GM12892 (cell line): ENCODE results near the gene RBM19.

Experiments used
- DNase-seq: peaks from one replicate; pipeline ENCODE4 v3.0.0; 2011; ENCODE audit not compliant: insufficient read length
- FAIRE-seq: peaks from 2 replicates; lab custom pipeline; 2011; peaks lifted over from hg19 to GRCh38; lab: Jason Lieb, UNC
- POLR2A ChIP-seq: IDR thresholded peaks from 2 replicates; pipeline ENCODE4 v1.6.1; 2011; ENCODE audit warnings: low read depth, low read length, control low read depth
- POLR2AphosphoS5 ChIP-seq: IDR thresholded peaks from 2 replicates; pipeline ENCODE4 v1.6.1; 2011; ENCODE audit warnings: low read depth, low read length, control low read depth
- TAF1 ChIP-seq: IDR thresholded peaks from 2 replicates; pipeline ENCODE4 v1.6.1; 2011; ENCODE audit warnings: low read depth, mild to moderate bottlenecking, control low read depth, low read length, borderline replicate concordance

RBM19 gene

DNA sequence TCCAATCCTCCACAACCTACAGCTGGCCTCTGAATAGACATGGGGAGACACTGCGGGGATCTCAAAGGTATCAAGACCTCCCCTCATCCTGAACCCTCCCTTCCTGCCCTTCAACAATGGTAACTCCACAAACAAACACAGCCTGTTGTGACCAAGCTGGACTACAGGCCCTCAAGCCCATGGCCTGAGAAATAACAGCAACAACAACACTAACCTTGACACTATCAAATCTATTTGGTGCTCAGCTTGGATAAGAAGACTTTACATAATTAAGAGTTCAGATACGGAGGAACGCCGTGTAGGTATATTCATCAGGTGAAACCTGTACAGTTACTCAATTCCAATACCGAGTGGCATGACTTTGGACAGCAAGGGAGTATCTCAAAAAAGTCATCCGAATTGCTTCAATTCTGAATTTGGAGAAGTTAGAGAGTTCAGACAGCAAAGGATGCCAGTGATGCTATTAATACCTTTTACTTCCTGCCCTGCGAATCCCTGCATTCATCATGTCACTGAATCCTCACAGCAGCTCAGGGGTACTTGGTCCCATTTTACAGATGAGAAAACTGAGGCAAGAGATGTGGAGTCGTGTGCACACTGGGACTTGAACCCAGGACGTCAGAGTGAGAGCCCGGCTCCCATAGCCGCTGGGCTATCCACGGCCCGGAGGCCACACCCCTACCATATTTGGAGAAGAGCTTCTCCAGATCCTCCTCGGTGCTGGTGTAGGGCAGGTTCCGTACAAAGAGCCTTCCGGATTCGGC, 17.8 kb downstream of the RBM19 start:
- DNase-seq: no peak
- no peak for TF ChIP-seq POLR2AphosphoS5
- TF ChIP-seq POLR2A: no peak
- TF ChIP-seq TAF1: no peak
- FAIRE-seq: no peak

DNA sequence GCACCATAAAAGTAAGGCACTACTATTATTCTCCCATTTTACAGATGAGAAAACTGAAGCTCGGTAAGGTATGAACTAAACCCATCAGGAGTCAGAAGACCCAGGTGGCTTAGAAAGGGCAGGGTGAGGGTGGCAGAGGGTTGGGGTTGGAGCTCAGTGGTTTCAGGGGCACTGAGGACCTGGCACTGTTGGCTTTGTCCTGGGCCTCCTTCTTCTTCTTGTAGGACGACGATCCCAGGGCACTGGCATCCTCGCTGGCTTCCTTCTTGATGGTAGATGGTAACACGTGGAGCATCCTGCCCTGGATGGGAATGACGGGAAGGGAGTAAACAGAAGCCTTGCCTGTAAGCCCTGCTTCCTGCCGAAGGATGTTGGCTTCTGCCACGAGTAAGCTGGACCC, 19.9 kb downstream of the RBM19 start:
- DNase-seq (no peak), FAIRE-seq (no peak)
- TF ChIP-seq POLR2AphosphoS5: no peak
- TF ChIP-seq TAF1: no peak
- no peak for TF ChIP-seq POLR2A

DNA sequence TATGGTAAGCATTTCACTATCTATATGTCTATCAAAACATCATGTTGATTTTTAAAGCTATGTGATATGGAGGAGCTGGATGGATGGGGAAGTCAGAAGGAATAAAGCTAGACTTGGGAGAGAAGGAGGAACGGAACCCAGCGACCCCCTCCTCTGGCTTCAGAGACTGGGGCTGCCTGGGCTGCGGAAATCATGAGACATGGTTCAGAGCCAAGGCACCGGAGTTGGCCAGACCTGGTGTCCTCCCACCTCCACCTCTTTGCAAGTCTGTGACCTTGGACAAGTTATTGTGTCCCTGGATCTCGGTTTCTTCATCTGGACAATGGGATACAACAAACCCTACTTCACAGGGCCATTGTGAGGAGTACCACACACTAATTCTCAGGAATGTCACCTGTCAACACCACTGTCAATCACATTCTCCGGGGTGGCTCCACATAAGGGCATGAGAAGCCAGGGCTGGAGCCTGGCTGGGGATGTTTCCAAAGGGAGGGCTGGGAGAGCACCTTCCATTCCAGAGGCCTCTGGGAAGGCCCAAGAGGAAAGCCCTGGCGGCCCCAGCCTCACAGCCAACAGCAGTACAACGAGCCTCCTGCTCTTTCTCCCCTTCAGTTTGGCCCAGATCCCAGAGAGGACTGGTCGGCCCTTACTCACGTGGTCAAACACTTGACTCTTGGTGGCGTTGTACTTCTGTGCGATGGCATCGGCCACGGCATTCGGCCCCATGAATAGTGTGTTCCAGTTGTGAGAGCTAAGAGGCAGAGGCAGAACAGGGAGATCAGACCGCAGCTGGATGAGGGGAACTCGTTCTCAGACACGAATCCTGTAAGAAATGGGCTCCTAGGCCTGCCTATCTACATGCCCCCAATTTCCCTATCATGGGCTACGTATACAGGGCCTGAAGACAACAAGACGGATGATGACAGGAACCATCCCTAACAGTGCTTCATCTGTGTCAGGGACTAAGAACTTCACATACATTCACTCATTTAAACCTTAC, 20.7 kb downstream of the RBM19 start:
- TF ChIP-seq POLR2A (no peak), TAF1 (no peak), POLR2AphosphoS5 (no peak)
- no peak for FAIRE-seq
- no peak for DNase-seq

DNA sequence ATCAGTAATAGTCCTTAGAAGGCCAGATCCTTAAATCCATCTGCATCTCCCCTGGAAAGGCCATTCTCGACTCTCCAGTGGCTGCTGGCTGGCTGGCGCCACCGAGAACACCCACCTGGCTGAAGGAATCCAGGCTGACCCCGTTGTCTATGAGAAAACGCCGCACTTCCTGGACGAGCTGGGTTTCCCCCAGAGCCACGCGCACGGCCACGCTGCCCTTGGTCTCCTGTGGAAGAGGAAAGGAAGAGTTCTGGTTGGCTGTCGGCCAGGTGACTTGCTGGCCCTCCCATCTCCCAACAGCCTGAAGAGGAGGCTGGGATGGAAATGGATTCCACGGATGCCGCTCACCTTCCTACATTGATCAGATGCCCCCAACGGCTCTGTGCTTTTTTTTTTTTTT, 23.9 kb downstream of the RBM19 start:
- TF ChIP-seq TAF1 (no peak), POLR2AphosphoS5 (no peak), POLR2A (no peak)
- FAIRE-seq: no peak
- DNase-seq: no peak

DNA sequence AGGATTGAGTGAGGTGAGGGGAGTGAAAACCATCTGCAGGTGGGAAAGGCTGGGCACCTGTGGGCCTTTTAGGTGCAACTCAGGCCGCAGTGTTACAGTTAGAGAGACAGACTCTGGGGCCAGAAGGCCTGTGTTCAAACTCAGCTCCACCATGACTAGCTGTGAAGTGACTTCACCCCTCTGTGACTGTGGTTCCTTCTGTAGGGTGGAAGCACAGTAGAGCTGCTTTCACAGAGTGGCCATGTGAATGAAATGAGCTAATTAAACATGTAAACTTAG, 25.0 kb downstream of the RBM19 start:
- no peak for DNase-seq
- FAIRE-seq: no peak
- no peak for TF ChIP-seq TAF1
- TF ChIP-seq POLR2A: no peak
- TF ChIP-seq POLR2AphosphoS5: no peak

DNA sequence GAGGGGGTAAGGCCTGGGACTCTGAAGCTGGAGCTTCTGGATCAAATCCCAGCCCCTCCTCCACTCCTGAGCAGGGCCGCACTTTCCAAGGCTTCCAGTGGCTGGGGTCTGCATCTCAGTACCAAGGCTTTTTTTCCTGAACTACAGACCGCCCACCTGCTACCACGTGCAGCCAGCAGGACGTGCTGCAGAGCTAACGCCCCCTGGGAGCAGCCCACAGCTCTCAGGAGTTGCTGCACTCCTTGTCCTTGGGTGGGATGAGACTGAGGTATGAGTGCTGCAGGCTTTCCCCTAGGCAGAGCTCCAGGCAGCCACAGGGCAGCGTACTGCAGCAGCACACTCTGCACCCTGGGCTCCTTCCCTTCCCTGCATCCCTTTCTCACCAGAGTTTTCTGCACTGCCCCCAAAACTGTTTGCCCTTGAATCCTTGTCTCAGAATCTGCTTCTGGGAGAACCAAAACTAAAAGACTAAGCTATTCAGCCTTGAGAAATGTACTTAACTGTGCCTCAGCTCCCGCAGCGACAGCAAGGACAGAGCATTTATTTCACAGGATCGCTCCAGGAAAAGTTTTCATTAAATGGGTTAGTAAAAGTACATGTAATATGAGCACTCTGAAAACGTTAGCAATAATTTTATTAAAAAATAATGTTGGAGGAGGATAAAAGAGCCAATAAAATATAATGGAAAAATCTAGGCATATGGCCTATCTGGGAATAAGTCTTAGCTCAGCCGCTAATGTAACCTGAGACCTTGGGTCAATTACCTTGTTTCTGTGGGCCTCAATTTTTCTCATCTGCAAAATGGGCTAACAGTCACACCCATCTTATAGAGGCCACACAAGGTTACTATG, 25.5 kb downstream of the RBM19 start:
- TF ChIP-seq TAF1 (no peak), POLR2A (no peak), POLR2AphosphoS5 (no peak)

DNA sequence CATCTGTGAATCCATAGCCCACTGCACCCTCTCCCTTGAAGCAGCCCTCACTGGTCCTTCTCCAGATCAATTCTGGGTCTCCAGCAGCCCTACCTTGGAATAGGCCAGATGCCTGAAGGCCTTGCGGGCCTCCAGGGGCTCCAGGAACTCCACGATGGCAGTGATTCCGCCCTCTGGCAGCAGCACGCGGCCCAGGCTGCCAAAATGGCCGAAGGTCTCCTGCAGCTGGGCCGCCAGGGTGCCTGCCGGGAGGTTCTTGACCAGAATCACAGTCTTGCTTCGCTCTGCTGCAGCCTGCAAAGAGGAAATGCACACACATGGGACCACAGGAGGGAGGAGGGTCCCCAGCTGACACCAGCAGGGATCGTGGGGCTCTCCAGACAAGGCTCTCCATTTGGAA, 26.3 kb downstream of the RBM19 start:
- no peak for TF ChIP-seq POLR2A
- TF ChIP-seq POLR2AphosphoS5: no peak
- no peak for TF ChIP-seq TAF1
- no peak for FAIRE-seq
- DNase-seq: no peak

More for the DNA sequence above, 25.5 kb downstream of the RBM19 start:
- DNase-seq (no peak), FAIRE-seq (no peak)

DNA sequence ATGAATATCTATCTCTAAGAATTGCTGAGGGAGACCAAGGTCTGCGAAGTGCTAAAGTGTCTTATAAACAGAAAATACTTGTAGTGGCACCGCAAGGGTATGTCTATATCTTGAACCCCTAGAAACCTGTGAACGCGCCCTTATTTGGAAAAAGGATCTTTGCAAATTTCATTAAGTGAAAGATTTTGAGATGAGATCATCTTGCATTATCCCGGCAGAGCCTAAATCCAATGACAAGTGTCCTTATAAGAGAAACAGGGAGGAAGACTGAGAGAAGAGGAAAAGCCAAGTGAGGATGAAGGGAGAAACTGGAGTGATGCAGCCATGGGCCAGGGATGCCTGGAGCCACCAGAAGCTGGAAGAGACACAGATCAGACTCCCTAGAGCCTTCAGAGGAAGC, 27.7 kb downstream of the RBM19 start:
- FAIRE-seq (no peak), DNase-seq (no peak)
- no peak for TF ChIP-seq POLR2AphosphoS5
- TF ChIP-seq POLR2A: no peak
- TF ChIP-seq TAF1: no peak

DNA sequence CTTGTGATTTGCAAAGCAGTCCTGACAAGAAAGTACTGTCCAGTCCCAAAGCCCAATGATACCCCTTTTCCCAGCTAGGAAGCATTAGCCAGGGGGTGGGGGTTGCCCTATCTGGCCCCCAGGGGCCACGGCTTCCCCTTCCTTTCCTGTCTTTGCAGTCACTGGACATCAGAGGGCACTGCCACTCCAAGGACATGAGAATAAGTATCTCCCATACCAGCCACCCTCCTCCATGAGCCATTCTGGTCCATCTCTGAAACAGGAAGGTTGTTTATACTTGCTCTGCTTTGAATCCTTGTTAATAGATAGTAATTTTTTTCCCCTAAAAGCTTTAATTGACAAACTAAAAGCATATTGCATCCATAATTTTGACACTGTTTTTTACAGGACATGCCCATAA, 29.7 kb downstream of the RBM19 start:
- FAIRE-seq: no peak
- DNase-seq: no peak
- no peak for TF ChIP-seq POLR2AphosphoS5
- TF ChIP-seq POLR2A: no peak
- TF ChIP-seq TAF1: no peak

DNA sequence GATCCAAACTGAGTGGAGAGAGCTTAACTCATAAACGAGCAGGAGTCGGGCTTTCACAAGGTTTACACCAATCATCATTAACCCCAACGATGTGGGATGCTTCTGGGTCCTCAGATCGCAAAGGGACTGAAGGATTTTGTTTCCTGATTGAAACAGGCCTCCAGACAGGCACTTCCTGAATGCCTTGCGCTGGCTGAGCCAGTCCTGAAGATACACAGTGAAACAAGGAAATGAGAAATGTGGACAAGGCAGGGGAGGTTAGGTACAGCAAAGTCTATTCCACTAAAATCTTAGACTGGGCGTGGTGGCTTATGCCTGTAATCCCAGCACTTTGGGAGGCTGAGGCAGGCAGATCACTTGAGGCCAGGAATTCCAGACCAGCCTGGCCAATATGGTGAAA, 30.7 kb downstream of the RBM19 start:
- no peak for TF ChIP-seq POLR2A
- no peak for TF ChIP-seq TAF1
- TF ChIP-seq POLR2AphosphoS5: no peak
- no peak for DNase-seq
- FAIRE-seq: no peak

DNA sequence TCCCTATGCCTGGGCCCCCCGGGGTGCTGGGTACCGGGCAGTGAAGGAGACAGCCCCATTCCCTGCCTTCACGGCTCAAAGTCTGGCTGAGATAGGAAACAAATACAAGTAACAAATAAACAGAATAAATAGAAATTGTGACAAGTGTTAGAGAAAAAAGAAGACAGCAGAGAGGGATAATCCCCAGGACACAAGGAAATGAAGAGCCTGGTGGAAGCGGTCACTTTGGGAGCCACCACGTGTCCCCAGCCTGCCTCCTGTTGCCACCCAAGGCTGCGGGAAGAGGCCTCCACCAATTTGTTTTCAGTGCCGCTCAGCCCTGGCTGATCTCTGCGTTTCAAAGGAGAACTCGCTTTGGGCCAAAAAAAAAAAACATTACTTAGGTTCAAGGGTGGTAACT, 31.2 kb downstream of the RBM19 start:
- no peak for TF ChIP-seq POLR2A
- FAIRE-seq: no peak
- no peak for DNase-seq
